H9 (cell line): ENCODE measurements around the gene TBC1D1. TPM values are rescaled to one million over a fixed set of nuclear protein-coding genes. Genes with fewer than 3 reads are reported as not detected.

Source experiments
- DNase-seq: peaks from one replicate; pipeline ENCODE4 v3.0.0-alpha.2; 2017
- H2AFZ ChIP-seq: one replicate; pipeline ENCODE4 v1.6.1; 2013; ENCODE audit warnings: mild to moderate bottlenecking, low read length, control low read depth, moderate library complexity
- H2AK5ac ChIP-seq: 2 replicates; pipeline ENCODE4 v1.6.1; 2013; ENCODE audit warnings: low read length, control low read depth, mixed read lengths; ENCODE audit not compliant: insufficient read length
- H2BK120ac ChIP-seq: one replicate; pipeline ENCODE4 v1.6.1; 2013; ENCODE audit warnings: low read depth, mild to moderate bottlenecking, low read length, control low read depth, inconsistent platforms; ENCODE audit not compliant: poor library complexity, severe bottlenecking
- H2BK12ac ChIP-seq: 2 replicates; pipeline ENCODE4 v1.6.1; 2013; ENCODE audit warnings: low read length, control low read depth, mixed read lengths, low read depth; ENCODE audit not compliant: insufficient read length
- H2BK15ac ChIP-seq: 2 replicates; pipeline ENCODE4 v1.6.1; 2013; ENCODE audit warnings: low read depth, low read length, control low read depth
- H2BK20ac ChIP-seq: one replicate; pipeline ENCODE4 v1.6.1; 2013; ENCODE audit warnings: low read depth, mild to moderate bottlenecking, low read length, control low read depth, inconsistent platforms; ENCODE audit not compliant: poor library complexity, severe bottlenecking
- H2BK5ac ChIP-seq: 2 replicates; pipeline ENCODE4 v1.6.1; 2013; ENCODE audit warnings: low read length, control low read depth, mixed read lengths; ENCODE audit not compliant: insufficient read length
- H3K14ac ChIP-seq: 2 replicates; pipeline ENCODE4 v1.6.1; 2013; ENCODE audit warnings: low read length, control low read depth; ENCODE audit not compliant: insufficient read depth
- H3K18ac ChIP-seq: 2 replicates; pipeline ENCODE4 v1.6.1; 2013; ENCODE audit warnings: low read depth, mild to moderate bottlenecking, mixed read lengths, low read length, control low read depth; ENCODE audit not compliant: insufficient read length
- H3K23ac ChIP-seq: 2 replicates; pipeline ENCODE4 v1.6.1; 2013; ENCODE audit warnings: low read length, control low read depth, mixed read lengths, low read depth; ENCODE audit not compliant: insufficient read length
- H3K23me2 ChIP-seq: 2 replicates; pipeline ENCODE4 v1.6.1; 2013; ENCODE audit warnings: low read depth, mild to moderate bottlenecking, mixed read lengths, low read length, control low read depth; ENCODE audit not compliant: insufficient read length, poor library complexity, severe bottlenecking
- H3K27ac ChIP-seq: 2 replicates; pipeline ENCODE4 v1.5.1; 2013; ENCODE audit warnings: low read length, control low read depth, mixed read lengths, low read depth; ENCODE audit not compliant: insufficient read length
- H3K27me3 ChIP-seq: 2 replicates; pipeline ENCODE4 v1.6.1; 2013; ENCODE audit warnings: low read length, control low read depth, inconsistent platforms; ENCODE audit not compliant: insufficient read depth
- H3K4ac ChIP-seq: 2 replicates; pipeline ENCODE4 v1.6.1; 2013; ENCODE audit warnings: low read depth, mild to moderate bottlenecking, control low read depth, inconsistent platforms, low read length, moderate library complexity
- H3K4me1 ChIP-seq: 2 replicates; pipeline ENCODE4 v1.6.1; 2013; ENCODE audit warnings: low read length, control low read depth, inconsistent platforms; ENCODE audit not compliant: insufficient read depth
- H3K4me2 ChIP-seq: 2 replicates; pipeline ENCODE4 v1.6.1; 2013; ENCODE audit warnings: low read length, control low read depth, mixed read lengths; ENCODE audit not compliant: insufficient read length, insufficient read depth
- H3K56ac ChIP-seq: 2 replicates; pipeline ENCODE4 v1.6.1; 2013; ENCODE audit warnings: low read depth, mild to moderate bottlenecking, mixed read lengths, low read length, control low read depth; ENCODE audit not compliant: insufficient read length
- H3K79me1 ChIP-seq: 2 replicates; pipeline ENCODE4 v1.6.1; 2013; ENCODE audit warnings: low read depth, mild to moderate bottlenecking, moderate library complexity, low read length, control low read depth, inconsistent platforms; ENCODE audit not compliant: insufficient read depth, poor library complexity, severe bottlenecking
- H3K79me2 ChIP-seq: 2 replicates; pipeline ENCODE4 v1.6.1; 2013; ENCODE audit warnings: low read length, control low read depth, inconsistent platforms; ENCODE audit not compliant: insufficient read depth
- H3K9ac ChIP-seq: 2 replicates; pipeline ENCODE4 v1.6.1; 2013; ENCODE audit warnings: low read length, control low read depth, mixed read lengths; ENCODE audit not compliant: insufficient read length; ENCODE audit errors: extremely low read depth
- H3K9me3 ChIP-seq: one replicate; pipeline ENCODE4 v1.6.1; 2013; ENCODE audit warnings: low read depth, low read length, inconsistent platforms; ENCODE audit not compliant: control insufficient read depth
- H3T11ph ChIP-seq: one replicate; pipeline ENCODE4 v1.6.1; 2013; ENCODE audit warnings: mild to moderate bottlenecking, low read length, control low read depth, inconsistent platforms
- H4K20me1 ChIP-seq: one replicate; pipeline ENCODE4 v1.6.1; 2013; ENCODE audit not compliant: control insufficient read depth, insufficient read length, insufficient read depth
- H4K5ac ChIP-seq: 2 replicates; pipeline ENCODE4 v1.6.1; 2013; ENCODE audit warnings: low read depth, mild to moderate bottlenecking, mixed read lengths, low read length, control low read depth; ENCODE audit not compliant: insufficient read length
- H4K8ac ChIP-seq: replicated peaks from 2 replicates; pipeline ENCODE4 v1.6.1; 2013; ENCODE audit warnings: low read length, control low read depth, mixed read lengths, low read depth; ENCODE audit not compliant: insufficient read length
- H4K91ac ChIP-seq: 2 replicates; pipeline ENCODE4 v1.6.1; 2013; ENCODE audit warnings: low read depth, mild to moderate bottlenecking, moderate library complexity, mixed read lengths, low read length, control low read depth; ENCODE audit not compliant: insufficient read length
- H3K27ac Mint-ChIP-seq, 3 experiments: 2 replicates in 2 of 3; 3 replicates in 1 of 3; pipeline ENCODE4 v1.8.0; 2020 to 2021; ENCODE audit warnings: mixed read lengths in 3 of 3, mild to moderate bottlenecking in 1 of 3, moderate library complexity in 1 of 3
- H3K27me3 Mint-ChIP-seq: 2 replicates; pipeline ENCODE4 v1.8.0; 2021; ENCODE audit warnings: low read depth, mild to moderate bottlenecking, moderate library complexity, mixed read lengths
- H3K36me3 Mint-ChIP-seq, 3 experiments: 2 replicates in 2 of 3; 3 replicates in 1 of 3; pipeline ENCODE4 v1.8.0; 2020 to 2021; ENCODE audit warnings: low read depth in 3 of 3, mixed read lengths in 3 of 3; ENCODE audit not compliant: insufficient read depth in 1 of 3
- H3K4me1 Mint-ChIP-seq, 2 experiments: 2 replicates each; pipeline ENCODE4 v1.8.0; 2020; ENCODE audit warnings: mixed read lengths in 2 of 2
- H3K4me3 Mint-ChIP-seq, 2 experiments: 2 replicates in 1 of 2; 3 replicates in 1 of 2; pipeline ENCODE4 v1.8.0; 2020 to 2021; ENCODE audit warnings: mild to moderate bottlenecking in 2 of 2, mixed read lengths in 2 of 2, moderate library complexity in 1 of 2
- H3K9me3 Mint-ChIP-seq, 2 experiments: 2 replicates in 1 of 2; 3 replicates in 1 of 2; pipeline ENCODE4 v1.8.0; 2020; ENCODE audit warnings: mild to moderate bottlenecking in 2 of 2, mixed read lengths in 2 of 2, moderate library complexity in 1 of 2
- CTCF ChIP-seq: fragments of 200-600 bp; sonication (generic); conservative IDR thresholded peaks from 3 replicates; pipeline ENCODE4 v1.8.0; 2021; ENCODE audit warnings: antibody characterized with exemption, mild to moderate bottlenecking
- whole genome bisulfite sequencing: extraction: QIAGEN DNeasy Blood & Tissue Kit; methylation state at CpG from one replicate; pipeline ENCODE4 v1.1.7; 2013; ENCODE audit warnings: missing lambda C conversion rate, low lambda C conversion rate, mixed read lengths; ENCODE audit not compliant: insufficient read length; ENCODE audit errors: extremely low coverage; 5-methylcytosine and 5-hydroxymethylcytosine counted together
- total RNA-seq: library from RNA; stranded (reverse); gene quantifications from 2 replicates; pipeline ENCODE4 v1.2.1, GENCODE V29; 2021

Gene TBC1D1
- total RNA-seq, 1 experiment from 2014 or later: 109 TPM

DNA sequence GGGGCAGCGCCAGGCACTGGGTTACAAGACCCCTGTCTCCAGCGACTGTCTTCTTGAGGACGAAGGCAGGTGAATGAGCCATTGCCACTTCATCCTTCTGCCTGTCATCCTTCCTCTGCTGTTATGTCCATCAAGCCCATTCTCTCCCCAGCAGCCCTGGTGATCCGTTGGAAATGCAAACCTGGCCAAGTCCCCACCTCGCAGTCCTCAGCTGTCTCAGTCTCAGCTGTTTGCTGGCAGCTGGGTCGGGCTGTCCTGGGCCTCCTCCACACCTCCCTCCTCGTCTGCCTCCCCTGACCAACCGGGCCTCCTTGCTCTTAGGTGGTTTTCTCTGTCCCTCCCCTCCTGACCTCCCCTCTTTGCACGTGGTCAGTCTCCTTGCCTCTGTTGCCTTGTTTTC, 107.3 kb downstream of the TBC1D1 start:
- no peaks in the 10 kb centered on the region for H3K27me3 ChIP-seq
- no peak overlapping the region for H2BK5ac ChIP-seq
- no peak overlapping the region for H3K23ac ChIP-seq
- H3K23me2 ChIP-seq: no peaks in the 10 kb centered on the region
- H3K4me2 ChIP-seq: no peak overlapping the region
- no peak for TF ChIP-seq CTCF
- peak overlapping the region; percentile 19 for H2BK12ac ChIP-seq
- peaks cover 2% of the 10 kb centered on the region; the same call in 1 of the 2 replicates for H3K79me2 ChIP-seq
- H3K4me1 ChIP-seq: peaks cover 5% of the 10 kb centered on the region; the same call in 1 of the 2 replicates
- no peak overlapping the region for H3K18ac ChIP-seq
- Mint-ChIP-seq H3K36me3 (no peaks in the 10 kb centered on the region; a peak in 2 of 7 replicates), H3K9me3 (no peaks in the 10 kb centered on the region), H3K4me3 (no peak overlapping the region), H3K4me1 (peaks cover 53 to 64% of the 10 kb centered on the region in 2 experiments), H3K27me3 (no peaks in the 10 kb centered on the region), H3K27ac (peak overlapping the region in 1 of 3 experiments; percentile 38; a peak in 3 of 7 replicates)
- no peak overlapping the region for H2AK5ac ChIP-seq
- no peak overlapping the region for H4K91ac ChIP-seq
- no peak overlapping the region for H3T11ph ChIP-seq
- H2BK120ac ChIP-seq: no peak overlapping the region
- H4K5ac ChIP-seq: no peak overlapping the region
- DNase-seq: no peak
- no CpG with 5 or more reads among the region's 9 CpGs for WGBS
- H3K4ac ChIP-seq: no peak overlapping the region; the same call in 1 of the 2 replicates
- no peak overlapping the region for H3K56ac ChIP-seq
- H4K8ac ChIP-seq: no peak overlapping the region
- no peak overlapping the region for H3K27ac ChIP-seq
- no peak overlapping the region for H2AFZ ChIP-seq
- no peak overlapping the region for H3K9ac ChIP-seq
- no peaks in the 10 kb centered on the region for H3K79me1 ChIP-seq
- H3K14ac ChIP-seq: no peak overlapping the region; the same call in 1 of the 2 replicates
- no peak overlapping the region for H2BK20ac ChIP-seq
- no peaks in the 10 kb centered on the region for H3K9me3 ChIP-seq
- no peak overlapping the region for H2BK15ac ChIP-seq
- no peaks in the 10 kb centered on the region for H4K20me1 ChIP-seq
